ENCODE measurements around the gene GRB2. TPM values are rescaled to one million over a fixed set of nuclear protein-coding genes. Genes with fewer than 3 reads are reported as not detected.

Gene GRB2
- total RNA-seq, 1 experiment from 2014 or later, result 115 TPM

GRCh38 chr17:75367312-75367711 is 38.2 kb downstream of the GRB2 start:
- H3K4me1 ChIP-seq, result peaks cover 3% of the 10 kb centered on the region; the same call in 1 of the 2 replicates
- CTCF ChIA-PET, result interaction anchor here (0.6 to 1.4 kb wide), 2 partner anchors 13 to 78 kb away, joined by 3 read pairs; partner anchors contain the start of gene SLC25A19
- Mint-ChIP-seq H3K4me1 (ENCODE audit: low read depth, unreplicated experiment) (peaks cover 17% of the 10 kb centered on the region), H3K27ac (ENCODE audit: unreplicated experiment) (no peak overlapping the region), H3K36me3 (ENCODE audit: insufficient read depth, unreplicated experiment) (peaks cover 17% of the 10 kb centered on the region), H3K9me3 (ENCODE audit: unreplicated experiment) (no peaks in the 10 kb centered on the region), H3K27me3 (ENCODE audit: insufficient read depth, unreplicated experiment) (no peaks in the 10 kb centered on the region), H3K4me3 (ENCODE audit: unreplicated experiment) (no peak overlapping the region)
- TF ChIP-seq CTCF (IDR thresholded peaks at IDR 0.05; ENCODE audit: insufficient read depth in 1 of 2, low read depth in 1 of 2, low read length in 1 of 2, severe bottlenecking in 1 of 2, unreplicated experiment in 1 of 2), result no peak
- BruUV-seq (replicated peaks), result no TSS peak
- H3K9me3 ChIP-seq, result no peaks in the 10 kb centered on the region
- intact Hi-C loops (cut with micrococcal nuclease; ENCODE audit: unreplicated experiment), result no loop called here
- no peaks in the 10 kb centered on the region for H3K27me3 ChIP-seq (replicated peaks; ENCODE audit: control insufficient read depth, insufficient read depth, low read length)
- no peak for DNase-seq
- H3K36me3 ChIP-seq (ENCODE audit: control insufficient read depth, insufficient read depth, low read length), result no peaks in the 10 kb centered on the region; the same call in 1 of the 2 replicates
- H3K4me3 ChIP-seq (ENCODE audit: low read depth, low read length), result no peak overlapping the region
- POLR2A ChIA-PET, result no interaction called here

- Mint-ChIP-seq H3K4me3 (ENCODE audit: unreplicated experiment) (no peak overlapping the region), H3K9me3 (ENCODE audit: unreplicated experiment) (no peaks in the 10 kb centered on the region), H3K27me3 (ENCODE audit: insufficient read depth, unreplicated experiment) (no peaks in the 10 kb centered on the region), H3K36me3 (ENCODE audit: insufficient read depth, unreplicated experiment) (peaks cover 17% of the 10 kb centered on the region), H3K4me1 (ENCODE audit: low read depth, unreplicated experiment) (peaks cover 17% of the 10 kb centered on the region), H3K27ac (ENCODE audit: unreplicated experiment) (no peak overlapping the region)
- peaks cover 3% of the 10 kb centered on the region; the same call in 1 of the 2 replicates for H3K4me1 ChIP-seq
- no TSS peak for BruUV-seq (replicated peaks)
- CTCF ChIA-PET, result no interaction called here
- no peak overlapping the region for H3K4me3 ChIP-seq (ENCODE audit: low read depth, low read length)
- TF ChIP-seq CTCF (IDR thresholded peaks at IDR 0.05; ENCODE audit: insufficient read depth in 1 of 2, low read depth in 1 of 2, low read length in 1 of 2, severe bottlenecking in 1 of 2, unreplicated experiment in 1 of 2), result no peak
- no peaks in the 10 kb centered on the region for H3K9me3 ChIP-seq
- DNase-seq, result no peak
- H3K27me3 ChIP-seq (replicated peaks; ENCODE audit: control insufficient read depth, insufficient read depth, low read length), result no peaks in the 10 kb centered on the region
- H3K36me3 ChIP-seq (ENCODE audit: control insufficient read depth, insufficient read depth, low read length), result no peaks in the 10 kb centered on the region; the same call in 1 of the 2 replicates
- POLR2A ChIA-PET, result no interaction called here
- intact Hi-C loops (cut with micrococcal nuclease; ENCODE audit: unreplicated experiment), result no loop called here
Measured at GRCh38 chr17:75366432-75366831, 39.0 kb downstream of the GRB2 start.

GRCh38 chr17:75365931-75366275 is 39.6 kb downstream of the GRB2 start:
- no peak for DNase-seq
- ChIA-PET POLR2A (no interaction called here), CTCF (no interaction called here)
- H3K9me3 Mint-ChIP-seq (ENCODE audit: unreplicated experiment), result no peaks in the 10 kb centered on the region
- no peaks in the 10 kb centered on the region for H3K27me3 Mint-ChIP-seq (ENCODE audit: insufficient read depth, unreplicated experiment)
- H3K9me3 ChIP-seq, result no peaks in the 10 kb centered on the region
- H3K4me3 Mint-ChIP-seq (ENCODE audit: unreplicated experiment), result no peak overlapping the region
- H3K36me3 Mint-ChIP-seq (ENCODE audit: insufficient read depth, unreplicated experiment), result peaks cover 17% of the 10 kb centered on the region
- no TSS peak for BruUV-seq (replicated peaks)
- TF ChIP-seq CTCF (IDR thresholded peaks at IDR 0.05; ENCODE audit: insufficient read depth in 1 of 2, low read depth in 1 of 2, low read length in 1 of 2, severe bottlenecking in 1 of 2, unreplicated experiment in 1 of 2), result no peak
- no peaks in the 10 kb centered on the region; the same call in 1 of the 2 replicates for H3K36me3 ChIP-seq (ENCODE audit: control insufficient read depth, insufficient read depth, low read length)
- H3K4me1 Mint-ChIP-seq (ENCODE audit: low read depth, unreplicated experiment), result peaks cover 17% of the 10 kb centered on the region
- no peak overlapping the region for H3K27ac Mint-ChIP-seq (ENCODE audit: unreplicated experiment)
- peaks cover 3% of the 10 kb centered on the region; the same call in 1 of the 2 replicates for H3K4me1 ChIP-seq
- H3K27me3 ChIP-seq (replicated peaks; ENCODE audit: control insufficient read depth, insufficient read depth, low read length), result no peaks in the 10 kb centered on the region
- intact Hi-C loops (cut with micrococcal nuclease; ENCODE audit: unreplicated experiment), result no loop called here
- H3K4me3 ChIP-seq (ENCODE audit: low read depth, low read length), result no peak overlapping the region
